Measurements from ENCODE around the gene CAMKMT. TPM values are rescaled to one million over a fixed set of nuclear protein-coding genes. Genes with fewer than 3 reads are reported as not detected.

CAMKMT gene
- total RNA-seq, 4 donors from 2014 or later = 6.0 to 15.3 (median 10.7) TPM

DNA sequence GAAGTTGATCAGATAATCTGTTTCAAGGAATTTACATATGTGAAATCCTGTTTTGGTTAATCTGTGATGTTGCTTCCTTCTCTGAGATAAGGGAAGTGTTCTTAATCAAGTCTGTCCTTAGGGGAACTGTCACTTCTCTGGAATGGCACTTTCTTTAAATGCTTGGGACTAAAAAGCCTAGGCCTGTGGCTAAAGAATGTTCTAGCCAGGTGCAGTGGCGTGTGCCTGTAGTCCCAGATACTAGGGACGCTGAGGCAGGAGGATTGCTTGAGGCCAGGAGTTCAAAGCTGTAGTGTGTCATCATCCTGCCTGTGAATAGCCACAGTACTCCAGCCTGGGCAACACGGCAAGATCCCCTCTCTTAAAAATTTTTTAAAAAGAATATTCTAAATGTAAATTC is 362.2 kb downstream of the CAMKMT start:
- Histone ChIP-seq H3K4me1 (no peaks in the 10 kb centered on the region), H3K27me3 (no peaks in the 10 kb centered on the region), H3K9me3 (no peaks in the 10 kb centered on the region), H3K4me3 (no peak overlapping the region), H3K27ac (no peak overlapping the region), H3K36me3 (no peaks in the 10 kb centered on the region)
- no peak for DNase-seq (ENCODE audit: low spot score in 2 of 2)
- WGBS = 96% methylated on average over 3 of the region's 3 CpGs
- TF ChIP-seq, protein P1, sequence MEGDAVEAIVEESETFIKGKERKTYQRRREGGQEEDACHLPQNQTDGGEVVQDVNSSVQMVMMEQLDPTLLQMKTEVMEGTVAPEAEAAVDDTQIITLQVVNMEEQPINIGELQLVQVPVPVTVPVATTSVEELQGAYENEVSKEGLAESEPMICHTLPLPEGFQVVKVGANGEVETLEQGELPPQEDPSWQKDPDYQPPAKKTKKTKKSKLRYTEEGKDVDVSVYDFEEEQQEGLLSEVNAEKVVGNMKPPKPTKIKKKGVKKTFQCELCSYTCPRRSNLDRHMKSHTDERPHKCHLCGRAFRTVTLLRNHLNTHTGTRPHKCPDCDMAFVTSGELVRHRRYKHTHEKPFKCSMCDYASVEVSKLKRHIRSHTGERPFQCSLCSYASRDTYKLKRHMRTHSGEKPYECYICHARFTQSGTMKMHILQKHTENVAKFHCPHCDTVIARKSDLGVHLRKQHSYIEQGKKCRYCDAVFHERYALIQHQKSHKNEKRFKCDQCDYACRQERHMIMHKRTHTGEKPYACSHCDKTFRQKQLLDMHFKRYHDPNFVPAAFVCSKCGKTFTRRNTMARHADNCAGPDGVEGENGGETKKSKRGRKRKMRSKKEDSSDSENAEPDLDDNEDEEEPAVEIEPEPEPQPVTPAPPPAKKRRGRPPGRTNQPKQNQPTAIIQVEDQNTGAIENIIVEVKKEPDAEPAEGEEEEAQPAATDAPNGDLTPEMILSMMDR (IDR thresholded peaks at IDR 0.05) = no peak
- TF ChIP-seq POLR2AphosphoS5 (IDR thresholded peaks at IDR 0.05) (no peak), POLR2A (IDR thresholded peaks at IDR 0.05) (no peak), EP300 (IDR thresholded peaks at IDR 0.05) (no peak)

DNA sequence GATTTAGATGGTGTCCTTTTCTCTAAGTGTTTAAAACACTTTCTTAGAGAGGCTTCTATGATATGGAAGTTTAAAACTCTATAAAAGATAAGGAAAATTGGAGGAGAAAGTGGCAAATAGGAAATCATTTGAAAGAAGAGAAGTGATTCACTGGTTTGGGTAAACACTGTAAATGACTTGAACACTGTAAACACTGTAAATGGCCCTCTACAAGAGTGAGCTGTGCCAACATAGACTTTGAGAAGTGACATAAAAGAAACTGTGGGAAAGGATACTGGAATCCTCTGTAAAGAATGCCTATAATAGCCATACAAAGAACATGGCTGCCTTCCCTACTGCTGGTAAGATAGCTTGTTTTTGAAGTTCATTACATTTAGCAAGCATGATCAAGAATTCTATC is 368.8 kb downstream of the CAMKMT start:
- no peak overlapping the region for H3K4me3 ChIP-seq
- H3K36me3 ChIP-seq = no peaks in the 10 kb centered on the region
- H3K9me3 ChIP-seq = no peaks in the 10 kb centered on the region
- TF ChIP-seq POLR2AphosphoS5 (IDR thresholded peaks at IDR 0.05) (no peak), EP300 (IDR thresholded peaks at IDR 0.05) (no peak), POLR2A (IDR thresholded peaks at IDR 0.05) (no peak)
- TF ChIP-seq, protein P1 (IDR thresholded peaks at IDR 0.05) = no peak
- H3K27ac ChIP-seq = no peak overlapping the region
- DNase-seq (ENCODE audit: low spot score in 2 of 2) = no peak
- no peaks in the 10 kb centered on the region for H3K4me1 ChIP-seq
- no peaks in the 10 kb centered on the region for H3K27me3 ChIP-seq

DNA sequence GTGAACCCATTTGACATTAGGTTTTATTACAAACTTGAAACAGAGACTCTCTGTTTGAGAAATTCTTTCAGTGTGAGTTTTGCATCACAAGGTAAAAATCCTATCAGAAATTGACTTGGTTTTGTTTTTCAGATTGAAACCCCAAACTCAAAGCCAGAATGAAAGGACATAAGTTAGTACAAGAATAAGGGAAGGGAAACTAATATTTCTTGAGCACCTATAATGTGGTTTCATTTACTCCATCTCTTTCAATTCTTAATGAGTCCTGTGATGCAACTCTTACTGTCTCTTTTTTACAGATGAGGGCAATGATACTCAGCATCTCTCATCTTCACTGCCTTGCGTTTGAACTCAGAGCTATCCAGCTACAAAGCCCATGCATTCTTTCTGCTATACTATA is 369.8 kb downstream of the CAMKMT start:
- DNase-seq (ENCODE audit: low spot score in 2 of 2) = no peak
- H3K4me3 ChIP-seq = no peak overlapping the region
- peaks cover 7% of the 10 kb centered on the region for H3K9me3 ChIP-seq
- no peak overlapping the region for H3K27ac ChIP-seq
- no peaks in the 10 kb centered on the region for H3K27me3 ChIP-seq
- 93% methylated on average over 1 of the region's 1 CpG for WGBS
- no peaks in the 10 kb centered on the region for H3K36me3 ChIP-seq
- H3K4me1 ChIP-seq = no peaks in the 10 kb centered on the region
- TF ChIP-seq EP300 (IDR thresholded peaks at IDR 0.05) = no peak
- no peak for TF ChIP-seq POLR2A (IDR thresholded peaks at IDR 0.05)
- TF ChIP-seq, protein P1 (IDR thresholded peaks at IDR 0.05) = no peak
- no peak for TF ChIP-seq POLR2AphosphoS5 (IDR thresholded peaks at IDR 0.05)

DNA sequence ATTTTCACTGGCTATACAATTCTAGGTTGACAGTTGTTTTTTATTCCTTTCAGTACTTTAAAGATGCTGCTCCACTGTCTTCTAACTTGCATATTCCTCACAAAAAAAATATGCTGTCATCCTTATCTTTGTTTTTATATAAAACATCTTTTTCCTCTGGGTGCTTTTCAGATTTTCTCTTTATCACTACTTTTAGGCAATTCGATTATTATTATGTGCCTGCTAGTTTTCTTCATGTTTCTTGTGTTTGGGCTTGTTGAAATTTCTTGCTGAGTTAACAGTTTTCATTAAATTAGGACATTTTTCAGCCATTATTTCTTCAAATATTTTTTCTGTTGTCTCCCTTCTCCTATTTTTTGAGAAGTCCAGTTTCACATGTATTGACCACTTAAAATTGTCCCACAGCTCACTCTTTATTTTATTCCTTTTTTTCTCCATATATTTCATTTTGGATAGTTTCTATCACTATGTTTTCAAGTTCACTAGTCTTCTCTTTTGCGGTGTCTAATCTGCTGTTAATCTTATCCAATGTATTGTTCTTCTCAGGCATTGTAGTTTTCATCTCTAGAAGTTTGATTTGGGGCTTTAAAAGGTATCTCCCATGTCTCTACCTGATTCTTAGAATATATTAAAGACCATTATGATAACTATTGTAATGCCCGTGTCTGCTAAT is 374.7 kb downstream of the CAMKMT start:
- no peak for DNase-seq (ENCODE audit: low spot score in 2 of 2)
- H3K9me3 ChIP-seq = peaks cover 7% of the 10 kb centered on the region
- no peak overlapping the region for H3K27ac ChIP-seq
- no peaks in the 10 kb centered on the region for H3K27me3 ChIP-seq
- H3K4me3 ChIP-seq = no peak overlapping the region
- 90% methylated on average over 3 of the region's 3 CpGs for WGBS
- no peaks in the 10 kb centered on the region for H3K4me1 ChIP-seq
- TF ChIP-seq POLR2A (IDR thresholded peaks at IDR 0.05) (no peak), EP300 (IDR thresholded peaks at IDR 0.05) (no peak), POLR2AphosphoS5 (IDR thresholded peaks at IDR 0.05) (no peak)
- TF ChIP-seq, protein P1 (IDR thresholded peaks at IDR 0.05) = no peak
- no peaks in the 10 kb centered on the region for H3K36me3 ChIP-seq

- no peaks in the 10 kb centered on the region for H3K4me1 ChIP-seq
- 52% methylated on average over 1 of the region's 1 CpG for WGBS
- H3K4me3 ChIP-seq = no peak overlapping the region
- no peaks in the 10 kb centered on the region for H3K27me3 ChIP-seq
- peaks cover 7% of the 10 kb centered on the region for H3K9me3 ChIP-seq
- H3K27ac ChIP-seq = no peak overlapping the region
- H3K36me3 ChIP-seq = no peaks in the 10 kb centered on the region
- TF ChIP-seq POLR2AphosphoS5 (IDR thresholded peaks at IDR 0.05) = no peak
- TF ChIP-seq EP300 (IDR thresholded peaks at IDR 0.05) = no peak
- DNase-seq (ENCODE audit: low spot score in 2 of 2) = no peak
These were observed 378.9 kb downstream of the CAMKMT start for GRCh38 chr2:44740678-44741077.

DNA sequence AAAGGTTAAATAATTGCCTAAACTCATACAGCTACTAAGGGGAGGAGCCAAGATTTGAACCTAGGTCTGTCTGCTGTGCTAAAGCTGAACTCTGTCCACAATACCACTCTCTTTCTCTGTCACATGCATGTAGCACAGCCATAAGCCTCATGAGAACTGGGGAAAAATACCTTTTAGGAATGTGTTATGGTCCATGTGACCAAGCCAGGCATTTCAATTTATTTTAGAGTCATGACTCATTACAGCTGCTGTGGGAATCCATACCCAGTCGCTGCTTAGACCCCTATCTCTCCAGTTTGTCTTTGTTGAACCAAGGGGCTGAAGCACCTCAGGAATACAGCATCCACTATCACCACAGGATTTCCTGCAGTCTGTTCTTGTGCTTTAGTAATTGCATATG is 379.8 kb downstream of the CAMKMT start:
- no peaks in the 10 kb centered on the region for H3K9me3 ChIP-seq
- no peaks in the 10 kb centered on the region for H3K27me3 ChIP-seq
- TF ChIP-seq, protein P1 (IDR thresholded peaks at IDR 0.05) = no peak
- no peak for TF ChIP-seq POLR2AphosphoS5 (IDR thresholded peaks at IDR 0.05)
- no peaks in the 10 kb centered on the region for H3K4me1 ChIP-seq
- no peak overlapping the region for H3K4me3 ChIP-seq
- no peak for DNase-seq (ENCODE audit: low spot score in 2 of 2)
- no peak overlapping the region for H3K27ac ChIP-seq
- no peaks in the 10 kb centered on the region for H3K36me3 ChIP-seq
- WGBS = 88% methylated on average over 1 of the region's 1 CpG
